WTC11 (cell line): Measurements from ENCODE around the gene SLC35F2. TPM values are rescaled to one million over a fixed set of nuclear protein-coding genes. Genes with fewer than 3 reads are reported as not detected.

Experiments
- ATAC-seq: fragments of 200-7000 bp; cut with Tn5 transposase; 2 replicates; pipeline ENCODE4 v1.10.0; 2021; ENCODE audit warnings: mild to moderate bottlenecking, moderate library complexity
- CTCF ChIA-PET: fragments of 300-600 bp; sonication (Branson Sonifier 250); formaldehyde crosslinking; loops from one replicate; lab custom pipeline; 2021; ENCODE audit warnings: antibody characterized with exemption; lab: Charles Lee
- POLR2A ChIA-PET: fragments of 350-600 bp; sonication (Branson Sonifier 250); formaldehyde crosslinking; loops from one replicate; lab custom pipeline; 2021; ENCODE audit warnings: antibody characterized with exemption; lab: Charles Lee
- DNase-seq: peaks from one replicate; pipeline ENCODE4 v3.0.0; 2021; ENCODE audit warnings: low spot score
- H3K27ac Mint-ChIP-seq: 2 replicates; pipeline ENCODE4 v1.8.0; 2021; ENCODE audit warnings: mixed read lengths
- H3K27me3 Mint-ChIP-seq: 2 replicates; pipeline ENCODE4 v1.8.0; 2021; ENCODE audit warnings: low read depth, mild to moderate bottlenecking, moderate library complexity, mixed read lengths
- H3K36me3 Mint-ChIP-seq: 2 replicates; pipeline ENCODE4 v1.8.0; 2021; ENCODE audit warnings: mixed read lengths
- H3K4me1 Mint-ChIP-seq: 2 replicates; pipeline ENCODE4 v1.8.0; 2022; ENCODE audit warnings: mixed read lengths
- H3K4me3 Mint-ChIP-seq: 2 replicates; pipeline ENCODE4 v1.8.0; 2021; ENCODE audit warnings: mild to moderate bottlenecking, moderate library complexity, mixed read lengths
- H3K9me3 Mint-ChIP-seq: 2 replicates; pipeline ENCODE4 v1.8.0; 2021; ENCODE audit warnings: mixed read lengths
- ELF4 ChIP-seq: sonication (generic); formaldehyde crosslinking; IDR thresholded peaks from 2 replicates; pipeline ENCODE4 v1.8.1; 2022; ENCODE audit warnings: low read depth, mild to moderate bottlenecking, moderate library complexity, missing genetic modification reagents
- JAZF1 ChIP-seq: fragments of 250-450 bp; sonication (Bioruptor Pico); IDR thresholded peaks from 2 replicates; pipeline ENCODE4 v1.9.0; 2021; ENCODE audit warnings: moderate library complexity, mild to moderate bottlenecking, inconsistent platforms
- JUN ChIP-seq: sonication (generic); formaldehyde crosslinking; IDR thresholded peaks from 2 replicates; pipeline ENCODE4 v1.8.0; 2023; ENCODE audit warnings: mild to moderate bottlenecking, missing genetic modification reagents
- NFATC4 ChIP-seq: fragments of 250-450 bp; sonication (Bioruptor Pico); IDR thresholded peaks from 2 replicates; pipeline ENCODE4 v1.9.0; 2021; ENCODE audit warnings: mild to moderate bottlenecking
- NFYB ChIP-seq: sonication (generic); formaldehyde crosslinking; conservative IDR thresholded peaks from 2 replicates; pipeline ENCODE4 v1.8.0; 2022; ENCODE audit warnings: low read depth, missing genetic modification reagents
- RORB ChIP-seq: fragments of 250-450 bp; sonication (Bioruptor Pico); IDR thresholded peaks from 2 replicates; pipeline ENCODE4 v1.9.0; 2021; ENCODE audit warnings: mild to moderate bottlenecking
- SMAD4 ChIP-seq: sonication (generic); formaldehyde crosslinking; IDR thresholded peaks from 2 replicates; pipeline ENCODE4 v1.8.0; 2022; ENCODE audit warnings: mild to moderate bottlenecking, missing genetic modification reagents
- SOX15 ChIP-seq: fragments of 250-450 bp; sonication (Bioruptor Pico); IDR thresholded peaks from 2 replicates; pipeline ENCODE4 v1.9.0; 2021; ENCODE audit warnings: mild to moderate bottlenecking
- ZNF263 ChIP-seq: sonication (generic); formaldehyde crosslinking; IDR thresholded peaks from 2 replicates; pipeline ENCODE4 v1.8.1; 2022; ENCODE audit warnings: low read depth, mild to moderate bottlenecking, moderate library complexity, missing genetic modification reagents
- ZNF671 ChIP-seq: fragments of 250-450 bp; sonication (Bioruptor Pico); IDR thresholded peaks from 2 replicates; pipeline ENCODE4 v1.8.0; 2021; ENCODE audit warnings: mild to moderate bottlenecking
- total RNA-seq: library from RNA; stranded (reverse); gene quantifications from 3 replicates; pipeline ENCODE4 v1.2.3, GENCODE V29; 2021
- TF ChIP-seq, protein P1 (sequence below): fragments of 250-450 bp; sonication (Bioruptor Pico); IDR thresholded peaks from 2 replicates; pipeline ENCODE4 v1.9.0; 2021; ENCODE audit warnings: mild to moderate bottlenecking, borderline replicate concordance
- TF ChIP-seq, protein P2 (sequence below): fragments of 200-600 bp; IDR thresholded peaks from 2 replicates; pipeline ENCODE4 v1.8.0; 2022; ENCODE audit warnings: antibody characterized with exemption
- TF ChIP-seq, protein P3 (sequence below): fragments of 250-450 bp; sonication (Bioruptor Pico); conservative IDR thresholded peaks from 2 replicates; pipeline ENCODE4 v1.9.0; 2021; ENCODE audit warnings: mild to moderate bottlenecking
- TF ChIP-seq, protein P4 (sequence below): fragments of 250-450 bp; sonication (Bioruptor Pico); IDR thresholded peaks from 2 replicates; pipeline ENCODE4 v1.9.0; 2021; ENCODE audit warnings: mild to moderate bottlenecking
- TF ChIP-seq, protein P5 (sequence below): fragments of 250-450 bp; sonication (Bioruptor Pico); IDR thresholded peaks from 2 replicates; pipeline ENCODE4 v2.1.2; 2022; ENCODE audit warnings: mild to moderate bottlenecking, moderate library complexity
- TF ChIP-seq, protein P6 (sequence below): sonication (generic); formaldehyde crosslinking; IDR thresholded peaks from 2 replicates; pipeline ENCODE4 v1.8.1; 2022; ENCODE audit warnings: mild to moderate bottlenecking, moderate library complexity, missing genetic modification reagents

Gene SLC35F2
- total RNA-seq, 1 experiment from 2014 or later, result 27.1 TPM

DNA sequence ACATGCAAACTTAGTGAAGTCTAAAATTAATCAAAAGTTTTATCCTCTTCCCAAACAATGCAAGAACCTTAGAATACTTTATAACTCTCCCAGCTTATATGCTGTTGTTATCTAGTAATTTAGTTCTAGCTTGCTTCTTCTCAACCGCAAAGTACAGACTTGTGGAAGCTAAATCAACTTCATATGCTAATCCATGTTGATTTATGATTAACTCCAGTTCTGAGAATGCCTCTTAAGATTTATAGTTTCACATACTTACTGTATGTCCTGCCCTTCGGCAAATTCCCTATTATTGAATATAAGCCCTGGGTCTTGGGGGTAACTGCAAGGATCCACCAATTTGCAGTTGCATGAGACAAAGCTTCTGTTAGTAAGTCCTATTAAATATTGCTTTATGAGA, 17.6 kb upstream of the SLC35F2 start (continued):
- TF ChIP-seq, protein P1, sequence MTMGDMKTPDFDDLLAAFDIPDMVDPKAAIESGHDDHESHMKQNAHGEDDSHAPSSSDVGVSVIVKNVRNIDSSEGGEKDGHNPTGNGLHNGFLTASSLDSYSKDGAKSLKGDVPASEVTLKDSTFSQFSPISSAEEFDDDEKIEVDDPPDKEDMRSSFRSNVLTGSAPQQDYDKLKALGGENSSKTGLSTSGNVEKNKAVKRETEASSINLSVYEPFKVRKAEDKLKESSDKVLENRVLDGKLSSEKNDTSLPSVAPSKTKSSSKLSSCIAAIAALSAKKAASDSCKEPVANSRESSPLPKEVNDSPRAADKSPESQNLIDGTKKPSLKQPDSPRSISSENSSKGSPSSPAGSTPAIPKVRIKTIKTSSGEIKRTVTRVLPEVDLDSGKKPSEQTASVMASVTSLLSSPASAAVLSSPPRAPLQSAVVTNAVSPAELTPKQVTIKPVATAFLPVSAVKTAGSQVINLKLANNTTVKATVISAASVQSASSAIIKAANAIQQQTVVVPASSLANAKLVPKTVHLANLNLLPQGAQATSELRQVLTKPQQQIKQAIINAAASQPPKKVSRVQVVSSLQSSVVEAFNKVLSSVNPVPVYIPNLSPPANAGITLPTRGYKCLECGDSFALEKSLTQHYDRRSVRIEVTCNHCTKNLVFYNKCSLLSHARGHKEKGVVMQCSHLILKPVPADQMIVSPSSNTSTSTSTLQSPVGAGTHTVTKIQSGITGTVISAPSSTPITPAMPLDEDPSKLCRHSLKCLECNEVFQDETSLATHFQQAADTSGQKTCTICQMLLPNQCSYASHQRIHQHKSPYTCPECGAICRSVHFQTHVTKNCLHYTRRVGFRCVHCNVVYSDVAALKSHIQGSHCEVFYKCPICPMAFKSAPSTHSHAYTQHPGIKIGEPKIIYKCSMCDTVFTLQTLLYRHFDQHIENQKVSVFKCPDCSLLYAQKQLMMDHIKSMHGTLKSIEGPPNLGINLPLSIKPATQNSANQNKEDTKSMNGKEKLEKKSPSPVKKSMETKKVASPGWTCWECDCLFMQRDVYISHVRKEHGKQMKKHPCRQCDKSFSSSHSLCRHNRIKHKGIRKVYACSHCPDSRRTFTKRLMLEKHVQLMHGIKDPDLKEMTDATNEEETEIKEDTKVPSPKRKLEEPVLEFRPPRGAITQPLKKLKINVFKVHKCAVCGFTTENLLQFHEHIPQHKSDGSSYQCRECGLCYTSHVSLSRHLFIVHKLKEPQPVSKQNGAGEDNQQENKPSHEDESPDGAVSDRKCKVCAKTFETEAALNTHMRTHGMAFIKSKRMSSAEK, result no peak
- TF ChIP-seq, protein P2, sequence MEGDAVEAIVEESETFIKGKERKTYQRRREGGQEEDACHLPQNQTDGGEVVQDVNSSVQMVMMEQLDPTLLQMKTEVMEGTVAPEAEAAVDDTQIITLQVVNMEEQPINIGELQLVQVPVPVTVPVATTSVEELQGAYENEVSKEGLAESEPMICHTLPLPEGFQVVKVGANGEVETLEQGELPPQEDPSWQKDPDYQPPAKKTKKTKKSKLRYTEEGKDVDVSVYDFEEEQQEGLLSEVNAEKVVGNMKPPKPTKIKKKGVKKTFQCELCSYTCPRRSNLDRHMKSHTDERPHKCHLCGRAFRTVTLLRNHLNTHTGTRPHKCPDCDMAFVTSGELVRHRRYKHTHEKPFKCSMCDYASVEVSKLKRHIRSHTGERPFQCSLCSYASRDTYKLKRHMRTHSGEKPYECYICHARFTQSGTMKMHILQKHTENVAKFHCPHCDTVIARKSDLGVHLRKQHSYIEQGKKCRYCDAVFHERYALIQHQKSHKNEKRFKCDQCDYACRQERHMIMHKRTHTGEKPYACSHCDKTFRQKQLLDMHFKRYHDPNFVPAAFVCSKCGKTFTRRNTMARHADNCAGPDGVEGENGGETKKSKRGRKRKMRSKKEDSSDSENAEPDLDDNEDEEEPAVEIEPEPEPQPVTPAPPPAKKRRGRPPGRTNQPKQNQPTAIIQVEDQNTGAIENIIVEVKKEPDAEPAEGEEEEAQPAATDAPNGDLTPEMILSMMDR, result no peak
- TF ChIP-seq NFYB (CRISPR knock-in tag) (no peak), ZNF263 (no peak), JUN (CRISPR knock-in tag) (no peak), NFATC4 (CRISPR knock-in tag) (no peak)
- TF ChIP-seq, protein P3, sequence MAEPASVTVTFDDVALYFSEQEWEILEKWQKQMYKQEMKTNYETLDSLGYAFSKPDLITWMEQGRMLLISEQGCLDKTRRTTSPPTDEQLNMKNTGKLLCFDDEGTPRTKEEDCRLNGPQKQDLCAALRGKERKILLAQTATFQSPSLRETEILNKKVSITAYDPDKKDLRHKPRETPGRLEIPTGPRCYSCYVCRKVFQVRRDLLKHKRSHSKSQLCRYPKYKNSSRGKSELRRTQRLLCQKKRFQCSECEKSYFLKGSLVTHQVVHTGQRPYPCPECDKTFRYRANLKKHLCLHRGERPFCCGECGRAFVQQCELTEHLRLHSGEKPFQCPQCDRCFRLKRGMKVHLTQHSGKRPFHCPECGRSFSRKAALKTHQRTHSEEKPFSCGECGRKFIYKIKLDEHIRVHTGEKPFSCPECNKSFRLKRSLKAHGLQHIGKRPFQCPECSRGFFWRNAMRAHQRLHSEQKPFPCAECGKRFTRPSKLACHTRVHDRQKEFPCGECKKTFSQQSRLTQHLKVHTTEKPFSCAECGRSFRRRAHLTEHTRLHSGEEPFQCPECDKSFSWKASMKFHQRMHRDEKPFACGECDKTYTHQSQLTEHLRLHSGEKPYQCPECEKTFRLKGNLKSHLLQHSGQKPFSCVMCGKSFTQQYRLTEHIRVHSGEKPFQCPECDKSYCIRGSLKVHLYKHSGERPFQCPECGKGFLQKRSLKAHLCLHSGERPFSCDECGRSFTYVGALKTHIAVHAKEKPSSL (CRISPR knock-in tag), result no peak

DNA sequence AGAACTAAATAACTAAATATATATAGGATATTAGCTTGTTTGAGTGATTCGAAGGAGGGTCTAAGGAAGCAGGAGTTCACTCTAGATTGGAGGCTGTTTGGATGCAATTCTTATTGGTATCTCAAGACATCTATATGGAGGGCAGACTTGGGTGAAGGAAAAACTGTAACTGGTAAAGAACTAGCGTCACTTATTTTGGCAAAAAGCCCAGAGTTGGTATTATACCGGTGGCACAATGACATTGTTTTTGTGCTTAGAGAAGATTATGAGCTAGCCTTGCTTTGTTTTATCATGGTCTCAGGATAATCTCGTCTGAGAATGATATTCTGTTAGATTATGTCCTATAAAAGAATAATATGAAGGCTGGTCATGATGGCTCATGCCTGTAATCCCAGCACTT, 6.0 kb upstream of the SLC35F2 start:
- Mint-ChIP-seq H3K4me1 (peaks cover 9% of the 10 kb centered on the region), H3K4me3 (no peak overlapping the region), H3K27ac (no peak overlapping the region), H3K9me3 (no peaks in the 10 kb centered on the region), H3K36me3 (no peaks in the 10 kb centered on the region), H3K27me3 (no peaks in the 10 kb centered on the region; the same call in 1 of the 2 replicates)
- ChIA-PET POLR2A (no interaction called here), CTCF (interaction anchor here (0.7 to 1.1 kb wide), 2 partner anchors 52 to 123 kb away, joined by 3 to 5 read pairs; no protein-coding TSS in a partner anchor)
- ATAC-seq (no peak), DNase-seq (no peak)
- TF ChIP-seq, protein P2, result no peak
- TF ChIP-seq JAZF1 (CRISPR knock-in tag) (no peak), RORB (CRISPR knock-in tag) (no peak), SOX15 (CRISPR knock-in tag) (no peak), ELF4 (CRISPR knock-in tag) (no peak), SMAD4 (CRISPR knock-in tag) (no peak), ZNF671 (CRISPR knock-in tag) (no peak)
- TF ChIP-seq, protein P4, sequence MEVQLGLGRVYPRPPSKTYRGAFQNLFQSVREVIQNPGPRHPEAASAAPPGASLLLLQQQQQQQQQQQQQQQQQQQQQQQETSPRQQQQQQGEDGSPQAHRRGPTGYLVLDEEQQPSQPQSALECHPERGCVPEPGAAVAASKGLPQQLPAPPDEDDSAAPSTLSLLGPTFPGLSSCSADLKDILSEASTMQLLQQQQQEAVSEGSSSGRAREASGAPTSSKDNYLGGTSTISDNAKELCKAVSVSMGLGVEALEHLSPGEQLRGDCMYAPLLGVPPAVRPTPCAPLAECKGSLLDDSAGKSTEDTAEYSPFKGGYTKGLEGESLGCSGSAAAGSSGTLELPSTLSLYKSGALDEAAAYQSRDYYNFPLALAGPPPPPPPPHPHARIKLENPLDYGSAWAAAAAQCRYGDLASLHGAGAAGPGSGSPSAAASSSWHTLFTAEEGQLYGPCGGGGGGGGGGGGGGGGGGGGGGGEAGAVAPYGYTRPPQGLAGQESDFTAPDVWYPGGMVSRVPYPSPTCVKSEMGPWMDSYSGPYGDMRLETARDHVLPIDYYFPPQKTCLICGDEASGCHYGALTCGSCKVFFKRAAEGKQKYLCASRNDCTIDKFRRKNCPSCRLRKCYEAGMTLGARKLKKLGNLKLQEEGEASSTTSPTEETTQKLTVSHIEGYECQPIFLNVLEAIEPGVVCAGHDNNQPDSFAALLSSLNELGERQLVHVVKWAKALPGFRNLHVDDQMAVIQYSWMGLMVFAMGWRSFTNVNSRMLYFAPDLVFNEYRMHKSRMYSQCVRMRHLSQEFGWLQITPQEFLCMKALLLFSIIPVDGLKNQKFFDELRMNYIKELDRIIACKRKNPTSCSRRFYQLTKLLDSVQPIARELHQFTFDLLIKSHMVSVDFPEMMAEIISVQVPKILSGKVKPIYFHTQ (CRISPR knock-in tag), result no peak
- TF ChIP-seq, protein P1, result no peak
- TF ChIP-seq, protein P5, sequence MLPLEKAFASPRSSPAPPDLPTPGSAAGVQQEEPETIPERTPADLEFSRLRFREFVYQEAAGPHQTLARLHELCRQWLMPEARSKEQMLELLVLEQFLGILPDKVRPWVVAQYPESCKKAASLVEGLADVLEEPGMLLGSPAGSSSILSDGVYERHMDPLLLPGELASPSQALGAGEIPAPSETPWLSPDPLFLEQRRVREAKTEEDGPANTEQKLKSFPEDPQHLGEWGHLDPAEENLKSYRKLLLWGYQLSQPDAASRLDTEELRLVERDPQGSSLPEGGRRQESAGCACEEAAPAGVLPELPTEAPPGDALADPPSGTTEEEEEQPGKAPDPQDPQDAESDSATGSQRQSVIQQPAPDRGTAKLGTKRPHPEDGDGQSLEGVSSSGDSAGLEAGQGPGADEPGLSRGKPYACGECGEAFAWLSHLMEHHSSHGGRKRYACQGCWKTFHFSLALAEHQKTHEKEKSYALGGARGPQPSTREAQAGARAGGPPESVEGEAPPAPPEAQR (CRISPR knock-in tag), result no peak
- TF ChIP-seq, protein P6, sequence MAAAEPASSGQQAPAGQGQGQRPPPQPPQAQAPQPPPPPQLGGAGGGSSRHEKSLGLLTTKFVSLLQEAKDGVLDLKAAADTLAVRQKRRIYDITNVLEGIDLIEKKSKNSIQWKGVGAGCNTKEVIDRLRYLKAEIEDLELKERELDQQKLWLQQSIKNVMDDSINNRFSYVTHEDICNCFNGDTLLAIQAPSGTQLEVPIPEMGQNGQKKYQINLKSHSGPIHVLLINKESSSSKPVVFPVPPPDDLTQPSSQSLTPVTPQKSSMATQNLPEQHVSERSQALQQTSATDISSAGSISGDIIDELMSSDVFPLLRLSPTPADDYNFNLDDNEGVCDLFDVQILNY (CRISPR knock-in tag), result no peak
